ENCODE measurements around the gene GALNT15. TPM values are rescaled to one million over a fixed set of nuclear protein-coding genes. Genes with fewer than 3 reads are reported as not detected.

Gene GALNT15, protein sequence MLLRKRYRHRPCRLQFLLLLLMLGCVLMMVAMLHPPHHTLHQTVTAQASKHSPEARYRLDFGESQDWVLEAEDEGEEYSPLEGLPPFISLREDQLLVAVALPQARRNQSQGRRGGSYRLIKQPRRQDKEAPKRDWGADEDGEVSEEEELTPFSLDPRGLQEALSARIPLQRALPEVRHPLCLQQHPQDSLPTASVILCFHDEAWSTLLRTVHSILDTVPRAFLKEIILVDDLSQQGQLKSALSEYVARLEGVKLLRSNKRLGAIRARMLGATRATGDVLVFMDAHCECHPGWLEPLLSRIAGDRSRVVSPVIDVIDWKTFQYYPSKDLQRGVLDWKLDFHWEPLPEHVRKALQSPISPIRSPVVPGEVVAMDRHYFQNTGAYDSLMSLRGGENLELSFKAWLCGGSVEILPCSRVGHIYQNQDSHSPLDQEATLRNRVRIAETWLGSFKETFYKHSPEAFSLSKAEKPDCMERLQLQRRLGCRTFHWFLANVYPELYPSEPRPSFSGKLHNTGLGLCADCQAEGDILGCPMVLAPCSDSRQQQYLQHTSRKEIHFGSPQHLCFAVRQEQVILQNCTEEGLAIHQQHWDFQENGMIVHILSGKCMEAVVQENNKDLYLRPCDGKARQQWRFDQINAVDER
- total RNA-seq (37.7 and 47.3 TPM in 2 replicates), polyA plus RNA-seq (3.1 and 10.7 TPM in 2 replicates), polyA minus RNA-seq (ENCODE audit: low replicate concordance) (6.5 and 19.6 TPM in 2 replicates)
- polyA plus RNA-seq (2012): 2.3 and 8.2 TPM in 2 replicates

DNA sequence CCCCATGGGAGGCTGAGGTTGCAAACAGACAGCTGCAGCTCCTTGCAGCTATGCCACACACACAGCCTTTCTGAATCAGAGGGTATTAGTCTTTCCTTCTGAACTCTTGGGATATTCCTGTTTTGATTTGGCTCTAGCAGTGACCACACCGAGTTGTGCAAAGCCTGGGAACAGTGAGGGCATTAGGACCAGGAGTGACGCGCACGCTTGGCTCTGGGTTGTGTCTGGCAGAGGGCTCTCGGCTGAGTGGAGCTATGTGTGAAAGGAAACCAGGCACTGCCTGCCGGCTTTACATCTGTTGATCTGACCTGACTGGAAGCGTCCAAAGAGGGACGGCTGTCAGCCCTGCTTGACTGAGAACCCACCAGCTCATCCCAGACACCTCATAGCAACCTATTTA lies at the start of gene GALNT15:
Gene GALNT15 (plus strand): TSS at position 292 of the 400 bp plus-strand sequence. CDS start 472 bp downstream, outside the sequence.
- Histone ChIP-seq H3K36me3 (ENCODE audit: control insufficient read depth, insufficient read depth, low read length) (no peaks in the 10 kb centered on the region), H3K9ac (ENCODE audit: insufficient read depth, low read length) (peak within 1 kb of the TSS; percentile 20), H3K27me3 (ENCODE audit: control insufficient read depth, insufficient read depth, low read length) (no peaks in the 10 kb centered on the region), H4K20me1 (ENCODE audit: control insufficient read depth, extremely low read depth, insufficient read depth, low read length) (no peaks in the 10 kb centered on the region), H3K4me3 (replicated peaks in 1 of 4; ENCODE audit: control extremely low read depth in 1 of 4, insufficient read depth in 1 of 4, low read depth in 3 of 4, low read length in 4 of 4) (peak within 1 kb of the TSS in 2 of 4 experiments; percentile 30 to 54), H3K27ac (ENCODE audit: insufficient read depth, low read length) (peak within 1 kb of the TSS; percentile 79), H3K79me2 (ENCODE audit: control insufficient read depth, insufficient read depth, low read length) (no peaks in the 10 kb centered on the region), H3K4me2 (ENCODE audit: extremely low read depth, insufficient read depth, low read length) (peak within 1 kb of the TSS; percentile 65), H3K4me1 (ENCODE audit: control insufficient read depth, extremely low read depth, insufficient read depth, low read length) (peaks cover 41% of the 10 kb centered on the region), H2AFZ (ENCODE audit: low read length) (no peak within 1 kb of the TSS), H3K9me3 (ENCODE audit: control insufficient read depth, insufficient read depth, low read depth, low read length) (no peaks in the 10 kb centered on the region)
- TF ChIP-seq, protein P1, sequence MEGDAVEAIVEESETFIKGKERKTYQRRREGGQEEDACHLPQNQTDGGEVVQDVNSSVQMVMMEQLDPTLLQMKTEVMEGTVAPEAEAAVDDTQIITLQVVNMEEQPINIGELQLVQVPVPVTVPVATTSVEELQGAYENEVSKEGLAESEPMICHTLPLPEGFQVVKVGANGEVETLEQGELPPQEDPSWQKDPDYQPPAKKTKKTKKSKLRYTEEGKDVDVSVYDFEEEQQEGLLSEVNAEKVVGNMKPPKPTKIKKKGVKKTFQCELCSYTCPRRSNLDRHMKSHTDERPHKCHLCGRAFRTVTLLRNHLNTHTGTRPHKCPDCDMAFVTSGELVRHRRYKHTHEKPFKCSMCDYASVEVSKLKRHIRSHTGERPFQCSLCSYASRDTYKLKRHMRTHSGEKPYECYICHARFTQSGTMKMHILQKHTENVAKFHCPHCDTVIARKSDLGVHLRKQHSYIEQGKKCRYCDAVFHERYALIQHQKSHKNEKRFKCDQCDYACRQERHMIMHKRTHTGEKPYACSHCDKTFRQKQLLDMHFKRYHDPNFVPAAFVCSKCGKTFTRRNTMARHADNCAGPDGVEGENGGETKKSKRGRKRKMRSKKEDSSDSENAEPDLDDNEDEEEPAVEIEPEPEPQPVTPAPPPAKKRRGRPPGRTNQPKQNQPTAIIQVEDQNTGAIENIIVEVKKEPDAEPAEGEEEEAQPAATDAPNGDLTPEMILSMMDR (conservative IDR thresholded peaks at IDR 0.05 in 1 of 2, IDR thresholded peaks at IDR 0.05 in 1 of 2; ENCODE audit: low read depth in 1 of 2, low read length in 2 of 2): no peak
- no peak for TF ChIP-seq EZH2 (IDR thresholded peaks at IDR 0.05; ENCODE audit: low read length, missing control alignments)
- DNase-seq (ENCODE audit: low read depth in 2 of 2): peak; percentile 97 to 99

DNA sequence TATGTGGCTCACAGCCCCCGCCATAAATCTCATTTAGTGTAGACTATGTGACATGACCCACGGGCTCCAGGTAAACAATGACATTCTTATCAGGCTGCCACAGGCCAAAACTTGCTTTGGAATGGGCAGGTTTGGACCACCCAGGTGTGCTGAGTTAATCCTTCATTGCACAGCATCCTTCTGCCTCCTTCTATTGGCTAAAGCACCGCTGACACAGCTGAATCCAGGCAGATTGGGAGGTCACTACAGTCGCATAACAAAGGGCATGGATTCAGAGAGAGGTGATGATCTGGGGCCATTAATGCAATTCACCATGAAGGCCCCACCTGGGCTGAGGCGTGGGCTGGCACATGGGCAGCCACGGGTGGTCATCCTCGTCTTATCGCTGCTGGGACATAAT lies 47.8 kb upstream of the GALNT15 start:
- Histone ChIP-seq H3K27me3 (ENCODE audit: control insufficient read depth, insufficient read depth, low read length) (no peaks in the 10 kb centered on the region), H3K9me3 (ENCODE audit: control insufficient read depth, insufficient read depth, low read depth, low read length) (no peaks in the 10 kb centered on the region), H3K9ac (ENCODE audit: insufficient read depth, low read length) (no peak overlapping the region), H3K79me2 (ENCODE audit: control insufficient read depth, insufficient read depth, low read length) (no peaks in the 10 kb centered on the region), H3K4me2 (ENCODE audit: extremely low read depth, insufficient read depth, low read length) (no peak overlapping the region), H2AFZ (ENCODE audit: low read length) (no peak overlapping the region), H4K20me1 (ENCODE audit: control insufficient read depth, extremely low read depth, insufficient read depth, low read length) (no peaks in the 10 kb centered on the region), H3K4me1 (ENCODE audit: control insufficient read depth, extremely low read depth, insufficient read depth, low read length) (peaks cover 34% of the 10 kb centered on the region), H3K36me3 (ENCODE audit: control insufficient read depth, insufficient read depth, low read length) (no peaks in the 10 kb centered on the region), H3K27ac (ENCODE audit: insufficient read depth, low read length) (no peak overlapping the region), H3K4me3 (replicated peaks in 1 of 4; ENCODE audit: control extremely low read depth in 1 of 4, insufficient read depth in 1 of 4, low read depth in 3 of 4, low read length in 4 of 4) (no peak overlapping the region)
- no peak for DNase-seq (ENCODE audit: low read depth in 2 of 2)
- TF ChIP-seq, protein P1 (conservative IDR thresholded peaks at IDR 0.05 in 1 of 2, IDR thresholded peaks at IDR 0.05 in 1 of 2; ENCODE audit: low read depth in 1 of 2, low read length in 2 of 2): no peak
- TF ChIP-seq EZH2 (IDR thresholded peaks at IDR 0.05; ENCODE audit: low read length, missing control alignments): no peak

DNA sequence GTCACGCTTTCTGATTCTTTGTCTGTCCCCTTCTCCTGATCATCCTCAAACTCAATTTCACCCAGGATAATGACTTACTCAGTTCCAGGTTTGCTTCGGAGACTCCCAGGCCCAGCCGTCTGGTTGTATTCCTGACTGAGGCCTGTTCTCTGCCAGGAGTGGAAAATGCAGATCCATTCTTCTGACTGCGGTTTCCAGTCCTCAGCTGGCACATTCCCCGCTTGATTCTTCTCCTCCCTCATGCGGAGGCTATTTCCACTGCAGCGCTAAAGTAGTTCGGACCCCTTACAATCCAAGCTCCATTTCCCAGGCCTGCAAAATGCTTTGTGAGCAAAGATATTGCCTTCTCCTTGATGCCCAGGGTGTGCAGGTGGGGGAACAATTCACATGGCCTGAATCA lies 47.2 kb upstream of the GALNT15 start:
- Histone ChIP-seq H2AFZ (ENCODE audit: low read length) (no peak overlapping the region), H3K4me2 (ENCODE audit: extremely low read depth, insufficient read depth, low read length) (no peak overlapping the region), H3K79me2 (ENCODE audit: control insufficient read depth, insufficient read depth, low read length) (no peaks in the 10 kb centered on the region), H3K4me1 (ENCODE audit: control insufficient read depth, extremely low read depth, insufficient read depth, low read length) (peaks cover 35% of the 10 kb centered on the region), H3K27me3 (ENCODE audit: control insufficient read depth, insufficient read depth, low read length) (no peaks in the 10 kb centered on the region), H3K9ac (ENCODE audit: insufficient read depth, low read length) (no peak overlapping the region), H3K27ac (ENCODE audit: insufficient read depth, low read length) (no peak overlapping the region), H3K4me3 (replicated peaks in 1 of 4; ENCODE audit: control extremely low read depth in 1 of 4, insufficient read depth in 1 of 4, low read depth in 3 of 4, low read length in 4 of 4) (no peak overlapping the region), H3K36me3 (ENCODE audit: control insufficient read depth, insufficient read depth, low read length) (no peaks in the 10 kb centered on the region), H3K9me3 (ENCODE audit: control insufficient read depth, insufficient read depth, low read depth, low read length) (no peaks in the 10 kb centered on the region), H4K20me1 (ENCODE audit: control insufficient read depth, extremely low read depth, insufficient read depth, low read length) (no peaks in the 10 kb centered on the region)
- TF ChIP-seq, protein P1 (conservative IDR thresholded peaks at IDR 0.05 in 1 of 2, IDR thresholded peaks at IDR 0.05 in 1 of 2; ENCODE audit: low read depth in 1 of 2, low read length in 2 of 2): no peak
- no peak for TF ChIP-seq EZH2 (IDR thresholded peaks at IDR 0.05; ENCODE audit: low read length, missing control alignments)
- DNase-seq (ENCODE audit: low read depth in 2 of 2): peak in 1 of 2 donors; percentile 53

Data from fibroblast of lung (primary cell).